Activated gamma-delta T cell treated with Interleukin-2 at 50 U/mL for 16 hours (primary cell): ENCODE results near the gene PTGFRN.

Experiments used
- DNase-seq: peaks from one replicate; pipeline ENCODE4 v3.0.0-alpha.2; 2020

The PTGFRN gene

GRCh38 chr1:117009132-117009531, 99.4 kb downstream of the PTGFRN start:
- DNase-seq = no peak

- DNase-seq = no peak
Observed at GRCh38 chr1:117010310-117010969, 100.7 kb downstream of the PTGFRN start.

- DNase-seq = no peak
Observed at GRCh38 chr1:117011334-117011733, 101.6 kb downstream of the PTGFRN start.

- no peak for DNase-seq
Observed at GRCh38 chr1:117013309-117013858, 103.7 kb downstream of the PTGFRN start.

DNA sequence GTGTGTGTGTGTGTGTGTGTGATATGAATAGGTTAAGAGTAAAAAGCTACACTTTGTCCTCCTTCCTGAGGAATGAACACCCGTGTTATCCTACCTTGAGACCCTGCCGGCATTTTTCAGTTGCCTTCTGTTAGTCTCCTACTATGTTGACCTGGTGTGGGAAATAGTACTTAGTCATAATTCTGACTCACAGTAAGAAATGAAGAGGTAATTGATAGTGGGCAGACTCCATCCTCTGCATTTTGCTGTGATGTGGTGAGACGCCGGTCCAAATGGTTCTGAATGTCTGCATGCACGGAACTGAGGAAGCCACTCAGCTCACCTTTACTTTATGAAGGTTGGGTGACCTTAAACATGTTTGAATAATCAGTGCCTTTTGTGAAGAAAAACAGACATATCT, 104.5 kb downstream of the PTGFRN start:
- DNase-seq = no peak

DNA sequence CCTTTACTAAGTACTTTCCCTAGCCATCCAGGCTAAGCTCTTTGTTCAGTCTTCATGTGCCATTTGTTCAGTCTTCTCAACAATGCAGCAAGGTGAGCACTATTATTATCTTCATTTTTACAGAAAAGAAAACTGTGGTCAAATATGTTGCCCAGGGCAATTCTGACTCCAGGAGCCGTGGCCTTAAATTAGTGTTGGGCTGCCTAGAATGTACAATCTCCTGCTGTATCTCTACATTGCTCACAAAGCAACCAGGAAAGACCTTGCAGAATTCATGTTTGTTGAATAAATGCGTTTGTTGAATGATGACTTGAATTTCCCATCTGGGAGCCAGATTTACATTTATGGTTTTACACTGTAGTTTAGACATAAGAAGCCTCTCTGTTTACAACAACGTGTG, 106.0 kb downstream of the PTGFRN start:
- DNase-seq = no peak

- DNase-seq = no peak
Observed at GRCh38 chr1:117017062-117017461, 107.3 kb downstream of the PTGFRN start.

GRCh38 chr1:117017648-117018047, 107.9 kb downstream of the PTGFRN start:
- DNase-seq = no peak

DNA sequence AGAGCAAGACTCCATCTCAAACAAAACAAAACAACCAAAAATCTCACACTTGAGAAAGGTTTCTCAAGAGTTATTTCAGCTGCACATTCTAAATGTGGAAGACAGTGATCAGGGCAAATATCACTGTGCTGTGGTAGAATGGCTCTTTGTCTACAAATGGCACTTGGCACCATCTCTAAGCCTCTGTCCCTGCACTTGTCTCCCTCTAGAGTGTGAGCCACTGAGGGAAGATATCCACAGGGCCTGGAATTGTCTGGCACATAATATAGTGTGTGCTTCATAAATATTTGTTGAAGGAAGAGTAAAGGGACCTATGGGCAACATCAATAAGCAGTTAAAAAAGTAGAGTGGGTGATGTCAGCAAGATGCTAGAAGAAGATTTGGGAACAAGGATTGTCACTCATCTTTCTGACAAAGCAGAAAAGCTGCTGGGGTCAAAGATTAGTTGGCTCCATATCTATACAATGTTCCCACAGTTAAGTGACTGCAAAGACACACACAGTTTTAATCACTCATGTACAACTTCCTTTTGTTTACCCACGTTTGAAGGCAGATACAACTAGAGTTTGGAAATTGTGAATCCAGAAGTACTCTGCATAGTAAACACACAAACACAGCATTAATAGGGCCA, 110.9 kb downstream of the PTGFRN start:
- no peak for DNase-seq

DNA sequence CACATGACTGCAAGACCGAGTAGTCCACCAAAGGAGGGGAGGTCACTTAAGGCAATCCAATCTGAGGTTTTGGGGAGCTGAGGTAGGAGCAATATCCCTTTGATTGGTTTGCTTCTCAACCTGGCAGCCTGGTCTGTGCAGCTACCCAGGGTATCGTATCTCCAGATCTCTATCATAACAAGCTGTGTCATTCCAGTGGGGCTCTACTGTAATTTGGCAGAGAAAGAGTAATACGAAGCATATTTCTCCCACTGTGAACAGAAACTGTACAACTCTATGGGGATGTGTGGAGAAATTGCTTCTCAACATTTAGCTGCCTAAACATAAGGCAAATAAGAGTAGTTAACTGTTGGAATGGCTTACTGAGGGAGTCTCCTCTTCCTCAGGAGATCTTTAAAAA, 112.4 kb downstream of the PTGFRN start:
- no peak for DNase-seq

GRCh38 chr1:117025568-117025967, 115.9 kb downstream of the PTGFRN start:
- DNase-seq = no peak

GRCh38 chr1:117026361-117026760, 116.6 kb downstream of the PTGFRN start:
- no peak for DNase-seq

- no peak for DNase-seq
Observed at GRCh38 chr1:117029685-117030084, 120.0 kb downstream of the PTGFRN start.

DNA sequence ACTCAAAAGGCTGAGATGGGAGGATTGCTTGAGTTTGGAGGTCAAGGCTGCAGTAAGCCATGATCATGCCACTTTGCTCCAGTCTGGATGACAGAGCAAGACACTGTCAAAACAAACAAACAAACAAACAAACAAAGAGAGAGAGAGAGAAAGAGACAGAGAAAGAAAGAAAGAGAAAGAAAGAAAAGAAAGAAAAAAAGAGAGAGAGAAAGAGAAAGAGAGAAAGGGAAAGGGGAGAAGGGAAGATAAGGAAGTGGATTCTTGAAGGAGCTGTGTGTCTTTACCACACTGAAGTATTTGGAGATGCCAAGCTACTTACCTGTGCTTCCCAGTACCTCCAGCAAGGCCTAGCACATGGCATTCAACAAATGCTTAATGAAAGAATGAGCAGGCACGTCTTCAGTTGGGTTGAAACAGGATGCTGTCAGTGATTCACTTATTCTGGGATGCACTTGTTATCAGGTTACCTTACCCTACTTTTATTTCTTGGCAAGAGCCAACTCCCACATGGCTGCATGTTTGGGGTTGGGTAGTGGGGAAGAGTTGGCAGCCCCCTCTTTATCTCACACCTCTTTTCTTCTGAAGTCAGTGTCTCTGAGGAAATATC, 120.7 kb downstream of the PTGFRN start:
- DNase-seq = no peak

DNA sequence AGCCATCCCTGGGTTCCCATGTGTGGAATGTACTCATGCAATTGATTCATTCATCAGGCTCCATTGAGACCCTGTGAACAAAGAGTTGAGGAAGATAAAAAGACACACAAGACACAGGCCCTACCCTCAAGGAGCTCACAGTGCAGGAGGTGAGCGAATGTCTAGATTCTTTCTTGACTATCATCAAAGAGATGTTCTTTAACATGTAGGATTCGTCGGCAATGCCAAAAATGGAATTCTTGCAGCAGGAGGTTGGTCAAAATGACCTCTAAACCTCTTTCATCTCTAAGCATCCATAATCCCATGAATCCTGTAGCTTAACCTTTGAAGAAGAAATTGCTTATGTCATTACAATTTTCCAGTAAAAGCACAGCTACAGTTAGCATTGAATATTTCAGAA, 122.5 kb downstream of the PTGFRN start:
- DNase-seq = no peak

DNA sequence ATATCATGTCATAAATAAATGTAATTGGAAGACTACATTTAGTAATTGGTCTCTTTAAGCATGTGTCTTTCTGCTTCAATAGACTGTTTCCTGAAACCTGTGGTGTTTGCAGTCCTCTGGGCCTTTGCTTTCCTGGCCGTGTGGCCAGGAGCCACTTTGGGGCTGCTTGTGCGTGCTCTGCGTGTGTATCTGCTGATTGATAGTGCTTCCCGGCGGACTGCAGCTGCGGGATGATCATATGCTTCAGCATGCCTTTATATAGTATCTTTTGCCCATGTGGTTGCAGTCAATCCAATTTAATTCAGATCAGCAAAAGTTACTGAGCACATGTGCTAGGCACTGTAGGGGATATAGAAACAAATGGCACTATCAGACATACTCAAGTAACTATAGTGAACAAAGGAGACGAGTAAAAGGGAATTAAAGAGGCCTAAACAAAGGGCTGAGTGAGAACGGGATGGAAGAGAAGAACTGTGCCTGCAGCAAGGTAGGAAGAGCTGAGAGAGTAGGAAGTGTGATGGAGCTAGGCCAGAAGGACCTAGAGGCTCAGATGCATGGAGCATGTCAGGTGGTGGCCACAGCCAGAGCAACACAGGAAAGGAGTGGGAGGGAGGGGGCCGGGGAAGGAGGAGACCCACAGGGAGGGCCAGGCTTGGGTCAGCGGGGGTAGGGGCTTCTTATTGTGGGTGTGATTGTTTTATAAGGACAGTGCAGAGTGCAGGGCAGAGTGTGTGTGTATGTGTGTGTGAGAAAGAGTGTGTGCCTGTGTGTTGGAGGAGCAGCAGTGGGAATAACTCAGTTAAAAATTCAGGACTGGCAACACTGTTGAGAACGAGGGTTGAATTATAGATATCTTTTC, 123.2 kb downstream of the PTGFRN start:
- no peak for DNase-seq

- no peak for DNase-seq
Observed at GRCh38 chr1:117033772-117034171, 124.1 kb downstream of the PTGFRN start.

DNA sequence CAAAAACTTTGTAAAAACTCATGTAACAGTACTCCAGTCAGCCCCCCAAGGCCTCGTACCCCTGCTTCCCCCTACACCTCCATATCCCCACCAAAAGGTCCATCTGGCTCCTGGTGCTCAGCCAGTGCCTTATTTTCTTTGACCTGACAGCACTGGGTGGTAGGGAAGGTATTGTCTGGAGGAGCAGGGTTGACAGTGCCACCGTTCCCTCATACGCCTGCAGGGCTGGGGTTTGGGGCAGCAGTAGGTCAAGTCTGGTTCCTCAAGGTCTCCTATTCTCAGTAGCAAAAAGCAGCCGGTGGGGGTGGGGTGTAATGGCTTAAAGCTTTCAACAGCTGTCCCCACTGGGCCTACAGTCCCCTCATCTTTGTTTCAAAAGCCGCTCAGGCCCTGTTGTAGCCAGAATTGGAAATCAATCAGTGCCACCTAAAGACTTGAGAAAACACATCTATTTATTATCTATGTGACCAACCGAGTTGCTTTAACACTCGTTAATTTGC, 125.1 kb downstream of the PTGFRN start:
- no peak for DNase-seq

DNA sequence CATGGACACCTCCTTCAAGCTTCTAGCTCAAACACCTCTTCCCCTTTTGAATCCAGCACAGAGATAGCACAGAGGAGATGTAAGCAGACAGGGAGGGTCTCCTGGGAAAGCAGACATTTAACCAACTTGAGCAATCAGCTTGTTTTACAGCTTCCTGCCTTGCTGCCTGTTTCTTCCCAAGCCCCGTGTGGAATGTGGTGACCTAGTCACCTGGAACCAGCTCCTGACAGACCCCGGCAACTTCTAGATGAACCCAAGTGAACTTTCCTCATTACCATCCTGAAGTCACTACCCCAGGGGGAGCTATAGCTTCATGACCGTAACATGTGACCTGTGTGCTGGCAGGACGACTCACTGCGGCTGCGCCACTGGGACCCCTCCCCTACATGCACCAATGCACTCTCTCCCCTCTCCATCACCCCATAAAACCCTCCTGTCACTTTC, 126.3 kb downstream of the PTGFRN start:
- no peak for DNase-seq

- no peak for DNase-seq
Observed at GRCh38 chr1:117037802-117038201, 128.1 kb downstream of the PTGFRN start.

DNA sequence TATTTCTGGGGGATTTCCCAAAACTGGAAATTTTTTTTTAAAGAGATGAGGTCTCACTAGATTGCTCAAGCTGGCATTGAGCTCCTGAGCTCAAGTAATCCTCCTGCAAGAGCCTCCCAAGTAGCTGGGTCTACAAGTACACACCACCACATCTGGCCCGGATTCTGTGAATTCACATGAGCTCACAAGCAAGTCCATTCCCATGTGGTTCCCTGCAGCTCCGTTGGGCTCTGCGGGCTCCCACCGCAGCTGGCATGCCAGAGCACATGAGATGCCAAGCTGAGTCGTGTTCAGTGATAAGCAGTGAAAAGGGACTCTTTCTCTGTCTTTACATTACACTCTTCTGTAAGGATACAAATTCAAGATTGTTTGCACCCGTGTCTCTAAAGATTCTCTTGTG, 128.5 kb downstream of the PTGFRN start:
- DNase-seq = no peak
